Endothelial cell of umbilical vein (primary cell): Measurements from ENCODE around the gene CELA1. TPM values are rescaled to one million over a fixed set of nuclear protein-coding genes. Genes with fewer than 3 reads are reported as not detected.

Experiments used
- BruUV-seq: library from RNA; stranded (reverse); fragments of 400-500 nt; replicated peaks from 2 replicates; lab custom pipeline; 2021; lab: Mats Ljungman, UMichigan
- CTCF ChIA-PET: fragments of 300-600, 350-600 bp; sonication (Branson Sonifier 250); formaldehyde crosslinking; loops from one replicate; lab custom pipeline; 2021; ENCODE audit warnings: antibody characterized with exemption, inconsistent platforms; lab: Charles Lee
- POLR2A ChIA-PET: fragments of 300-600, 350-600 bp; sonication (Branson Sonifier 250); formaldehyde crosslinking; loops from one replicate; lab custom pipeline; 2021; ENCODE audit warnings: antibody characterized with exemption, inconsistent platforms; lab: Charles Lee
- DNase-seq: peaks from one replicate; pipeline ENCODE4 v3.0.0-alpha.2; 2011; ENCODE audit warnings: low read depth, low spot score
- FAIRE-seq: peaks from 2 replicates; lab custom pipeline; 2011; peaks lifted over from hg19 to GRCh38; lab: Jason Lieb, UNC
- H2AFZ ChIP-seq: 2 replicates; pipeline ENCODE4 v1.6.0; 2012; ENCODE audit warnings: low read depth, low read length, control low read depth, inconsistent platforms
- H3K27ac ChIP-seq: 2 replicates; pipeline ENCODE4 v1.5.1; 2011; ENCODE audit warnings: low read depth, mild to moderate bottlenecking, control low read depth, low read length, moderate library complexity; ENCODE audit not compliant: insufficient read depth
- H3K27me3 ChIP-seq, 2 experiments: 2 replicates each; pipeline versions ENCODE4 v1.6.0 to v1.6.1; 2011; ENCODE audit warnings: low read length in 2 of 2, mixed read lengths in 1 of 2; ENCODE audit not compliant: control insufficient read depth in 2 of 2, insufficient read depth in 2 of 2
- H3K36me3 ChIP-seq, 2 experiments: 2 replicates in 1 of 2; 3 replicates in 1 of 2; pipeline ENCODE4 v1.5.1; 2011; ENCODE audit warnings: low read length in 2 of 2, mild to moderate bottlenecking in 1 of 2, moderate library complexity in 1 of 2; ENCODE audit not compliant: control insufficient read depth in 2 of 2, insufficient read depth in 2 of 2; ENCODE audit errors: extremely low read depth in 1 of 2
- H3K4me1 ChIP-seq: 3 replicates; pipeline ENCODE4 v1.5.1; 2011; ENCODE audit warnings: mild to moderate bottlenecking, low read length; ENCODE audit not compliant: control insufficient read depth, insufficient read depth; ENCODE audit errors: extremely low read depth
- H3K4me2 ChIP-seq: 2 replicates; pipeline ENCODE4 v1.6.1; 2011; ENCODE audit warnings: low read length, control low read depth, mixed read lengths; ENCODE audit not compliant: insufficient read depth
- H3K4me3 ChIP-seq, 3 experiments: fragments of 200-600 bp in 1 of 3; sonication (generic), shearing (Covaris generic) in 1 of 3; replicated peaks in 1 of 3; 2 replicates each; pipeline ENCODE4 v1.5.1; 2011 to 2016; ENCODE audit warnings: control low read depth in 3 of 3, low read length in 3 of 3, mild to moderate bottlenecking in 2 of 3, inconsistent platforms in 1 of 3, low read depth in 1 of 3, moderate library complexity in 1 of 3; ENCODE audit not compliant: insufficient read depth in 1 of 3
- H3K79me2 ChIP-seq: 2 replicates; pipeline ENCODE4 v1.6.0; 2012; ENCODE audit warnings: low read length, inconsistent platforms; ENCODE audit not compliant: control insufficient read depth, insufficient read depth
- H3K9ac ChIP-seq: replicated peaks from 2 replicates; pipeline ENCODE3; 2011; ENCODE audit warnings: low read length, control low read depth; ENCODE audit not compliant: insufficient read depth; ENCODE audit errors: extremely low read depth
- H3K9me1 ChIP-seq: replicated peaks from 3 replicates; pipeline ENCODE4 v1.6.0; 2011; ENCODE audit warnings: mild to moderate bottlenecking, low read length; ENCODE audit not compliant: control insufficient read depth, insufficient read depth; ENCODE audit errors: extremely low read depth
- H3K9me3 ChIP-seq: replicated peaks from 2 replicates; pipeline ENCODE4 v1.5.1; 2012; ENCODE audit warnings: low read length, inconsistent platforms; ENCODE audit not compliant: control insufficient read depth, insufficient read depth
- H4K20me1 ChIP-seq: replicated peaks from 2 replicates; pipeline ENCODE3; 2011; ENCODE audit warnings: mild to moderate bottlenecking, low read length; ENCODE audit not compliant: control insufficient read depth, insufficient read depth; ENCODE audit errors: extremely low read depth
- CTCF ChIP-seq, 2 donors: IDR thresholded peaks; 1 replicate in 1 of 2; 2 replicates in 1 of 2; pipeline ENCODE4 v1.5.1; 2011; ENCODE audit warnings: low read length in 2 of 2, mild to moderate bottlenecking in 2 of 2, moderate library complexity in 2 of 2, control low read depth in 1 of 2, inconsistent platforms in 1 of 2, low read depth in 1 of 2; ENCODE audit not compliant: insufficient read depth in 1 of 2; ENCODE audit errors: extremely low read depth in 1 of 2
- EZH2 ChIP-seq: IDR thresholded peaks from 2 replicates; pipeline ENCODE4 v1.6.1; 2012; ENCODE audit warnings: borderline replicate concordance, low read depth, mild to moderate bottlenecking, moderate library complexity, low read length, inconsistent platforms; ENCODE audit not compliant: severe bottlenecking
- FOS ChIP-seq: IDR thresholded peaks from 2 replicates; pipeline ENCODE4 v1.6.1; 2011; ENCODE audit warnings: mild to moderate bottlenecking, low read length, moderate library complexity, borderline replicate concordance; ENCODE audit not compliant: insufficient read depth
- GATA2 ChIP-seq: IDR thresholded peaks from 2 replicates; pipeline ENCODE4 v1.7.0; 2011; ENCODE audit warnings: low read depth, mild to moderate bottlenecking, moderate library complexity, mixed read lengths, low read length; ENCODE audit not compliant: insufficient read length, insufficient read depth
- JUN ChIP-seq: IDR thresholded peaks from 2 replicates; pipeline ENCODE4 v1.6.1; 2011; ENCODE audit warnings: borderline replicate concordance, low read depth; ENCODE audit not compliant: insufficient read length, insufficient read depth
- MAX ChIP-seq: IDR thresholded peaks from 2 replicates; pipeline ENCODE4 v1.6.1; 2011; ENCODE audit not compliant: insufficient read depth, insufficient read length
- MYC ChIP-seq: IDR thresholded peaks from one replicate; pipeline ENCODE4 v1.6.1; 2011; ENCODE audit warnings: mild to moderate bottlenecking, low read depth, low read length
- POLR2A ChIP-seq: IDR thresholded peaks from 2 replicates; pipeline ENCODE4 v1.6.1; 2012; ENCODE audit warnings: low read depth, mild to moderate bottlenecking, control low read depth, low read length
- POLR2AphosphoS5 ChIP-seq: IDR thresholded peaks from 2 replicates; pipeline ENCODE4 v1.6.1; 2012; ENCODE audit warnings: low read depth, mild to moderate bottlenecking, control low read depth, low read length, moderate library complexity; ENCODE audit not compliant: insufficient read depth
- dilution Hi-C: fragments of 300-500 bp; cut with MboI; formaldehyde crosslinking; loops from one replicate; pipeline ENCODE4 v1.15.0; 2019; ENCODE audit warnings: low sequenced_read_pairs; ENCODE audit not compliant: extremely low pct_ligation_motif_present
- intact Hi-C: fragments of 100-400 bp; cut with micrococcal nuclease; formaldehyde crosslinking; loops from one replicate; pipeline ENCODE4 v1.10.0; 2022
- polyA plus RNA-seq, 4 experiments: library from polyadenylated mRNA; depleted of rRNA in 3 of 4; stranded (reverse) in 3 of 4; unstranded in 1 of 4; fragments of >200 nt; gene quantifications; 2 replicates each; pipeline versions ENCODE4 v1.2.1 to v1.2.3, GENCODE V29; 2011 to 2012; ENCODE audit warnings: missing spikeins in 1 of 4
- total RNA-seq: library from RNA; stranded (reverse); gene quantifications from 2 replicates; pipeline ENCODE4 v1.2.3, GENCODE V29; 2021

CELA1 gene
- total and polyA plus RNA-seq, 2 donors (not counting 3 experiments of a cell fraction or from before 2014, with no cell fraction given) = not detected

- intact Hi-C loops = no loop called here
- FAIRE-seq = no peak
- no TSS peak for BruUV-seq
- Histone ChIP-seq H3K4me3 (no peak overlapping the region), H3K27ac (no peak overlapping the region), H3K79me2 (no peaks in the 10 kb centered on the region), H3K27me3 (no peaks in the 10 kb centered on the region), H3K9me1 (no peaks in the 10 kb centered on the region), H2AFZ (no peak overlapping the region), H4K20me1 (no peaks in the 10 kb centered on the region), H3K36me3 (no peaks in the 10 kb centered on the region), H3K9ac (no peak overlapping the region), H3K4me2 (no peak overlapping the region), H3K9me3 (no peaks in the 10 kb centered on the region), H3K4me1 (peaks cover 7% of the 10 kb centered on the region)
- TF ChIP-seq JUN (no peak), CTCF (IDR thresholded peaks at IDR 0.05; ENCODE audit: extremely low read depth in 1 of 2, insufficient read depth in 1 of 2, low read depth in 1 of 2, low read length in 2 of 2) (no peak), POLR2A (no peak), MYC (no peak), POLR2AphosphoS5 (no peak), MAX (no peak), EZH2 (no peak), FOS (no peak), GATA2 (no peak)
- no peak for DNase-seq
- dilution Hi-C loops = no loop called here
- ChIA-PET POLR2A (no interaction called here), CTCF (interaction anchor here (0.7 to 1.3 kb wide), 2 partner anchors 14 to 35 kb away, joined by 3 to 4 read pairs; no protein-coding TSS in a partner anchor)
These were observed 39.9 kb upstream of the CELA1 start for GRCh38 chr12:51386351-51386750.
